ENCODE data around the gene SLC39A12.

SLC39A12 gene

GRCh38 chr10:18066947-18067346 lies 115.2 kb downstream of the SLC39A12 start:
- DNase-seq = no peak

DNA sequence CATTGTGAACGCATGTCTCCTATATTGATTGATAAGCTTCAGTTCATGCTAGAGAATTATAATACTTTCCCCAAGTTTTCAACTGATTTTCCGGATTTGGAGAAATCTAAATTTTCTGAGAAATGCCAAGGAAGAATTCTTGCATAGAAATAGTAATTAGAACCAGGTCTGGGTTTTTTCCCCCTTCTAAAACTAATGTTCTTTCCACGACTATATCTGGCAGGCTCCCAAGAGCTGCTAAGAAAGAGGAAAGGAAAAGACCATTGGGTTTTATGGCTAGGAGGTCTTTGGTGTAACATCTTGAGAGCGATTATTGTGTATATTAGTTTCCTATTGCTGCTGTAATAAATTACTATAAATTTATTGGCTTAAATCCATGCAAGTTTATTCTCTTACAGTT lies 116.7 kb downstream of the SLC39A12 start:
- DNase-seq = no peak

- DNase-seq = no peak
These were observed 119.9 kb downstream of the SLC39A12 start for GRCh38 chr10:18071591-18071990.

DNA sequence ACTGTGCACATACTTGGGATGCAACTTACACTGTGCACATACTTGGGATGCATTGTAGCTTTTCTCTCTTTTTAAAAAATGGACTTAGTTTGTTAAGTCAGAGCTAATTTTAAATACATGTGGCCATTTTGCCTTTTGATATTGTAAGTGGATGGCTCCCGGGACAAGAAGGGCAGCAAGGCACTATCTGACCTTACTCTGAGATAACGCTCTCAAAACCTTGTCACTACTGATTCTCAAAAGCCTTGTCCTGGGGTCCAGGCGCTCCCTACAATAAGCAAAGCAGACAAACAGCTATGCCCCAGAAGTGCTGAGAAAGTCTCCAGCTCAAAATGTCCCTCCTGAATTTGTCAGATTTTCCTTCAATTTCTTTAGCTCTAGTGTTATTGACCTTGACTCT lies 121.6 kb downstream of the SLC39A12 start:
- DNase-seq = no peak

- no peak for DNase-seq
These were observed 124.2 kb downstream of the SLC39A12 start for GRCh38 chr10:18075881-18076280.

DNA sequence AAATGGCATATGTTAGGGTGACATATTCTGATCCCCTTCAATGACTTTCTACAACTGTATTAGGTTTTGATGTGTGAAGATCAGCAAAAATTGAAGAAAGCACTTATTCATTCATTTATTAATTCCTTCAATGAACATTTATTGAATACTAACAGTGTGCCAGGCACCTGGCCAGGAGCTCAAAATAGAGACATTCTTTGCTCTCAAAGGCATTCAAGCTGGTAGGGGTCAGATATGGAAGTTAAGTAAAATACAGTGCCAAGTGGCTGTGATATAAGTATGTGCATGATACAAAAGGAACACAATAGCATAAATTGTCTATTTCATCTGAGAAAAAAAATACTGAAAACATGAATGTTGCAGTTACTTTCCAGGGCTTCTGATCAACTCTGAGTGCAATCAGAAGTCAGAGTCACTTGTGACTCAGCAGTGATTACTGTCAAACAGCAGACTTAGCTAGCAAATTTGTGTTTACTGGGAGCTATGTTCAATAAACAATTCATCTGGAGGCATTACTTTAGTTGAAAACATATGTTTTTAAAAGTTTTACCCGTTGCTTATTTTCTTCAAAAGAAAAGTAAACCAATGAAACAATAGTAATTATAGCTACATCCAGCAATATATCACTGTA lies 128.1 kb downstream of the SLC39A12 start:
- DNase-seq = no peak

DNA sequence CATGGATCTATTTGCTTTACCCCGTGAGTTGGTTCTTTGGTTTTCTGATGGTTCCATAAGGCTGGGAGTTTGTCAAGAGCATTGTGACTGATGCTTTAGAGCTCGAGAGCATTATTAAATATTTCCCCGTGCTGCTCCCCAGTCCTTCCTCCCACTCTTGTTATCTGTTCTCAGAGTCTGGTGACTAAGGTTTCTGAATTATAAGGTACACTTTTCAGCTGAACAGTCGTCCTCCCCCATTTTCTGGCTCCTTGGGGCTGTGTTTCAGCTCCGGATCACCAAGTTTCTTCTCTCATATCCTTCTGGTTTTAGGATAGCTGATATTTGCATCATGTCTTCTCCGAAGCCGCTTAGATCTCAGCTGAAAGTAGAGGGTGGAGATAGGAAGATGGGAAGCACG lies 130.7 kb downstream of the SLC39A12 start:
- DNase-seq = no peak

- no peak for DNase-seq
These were observed 134.1 kb downstream of the SLC39A12 start for GRCh38 chr10:18085855-18086254.

GRCh38 chr10:18086746-18087145 lies 135.0 kb downstream of the SLC39A12 start:
- DNase-seq = no peak

GRCh38 chr10:18087355-18087754 lies 135.6 kb downstream of the SLC39A12 start:
- DNase-seq = no peak

Measured in NCI-H2029 treated with DMSO at 0.1 percent for 48 hours (cell line).